ENCODE data around the gene ERBB2.

DNA sequence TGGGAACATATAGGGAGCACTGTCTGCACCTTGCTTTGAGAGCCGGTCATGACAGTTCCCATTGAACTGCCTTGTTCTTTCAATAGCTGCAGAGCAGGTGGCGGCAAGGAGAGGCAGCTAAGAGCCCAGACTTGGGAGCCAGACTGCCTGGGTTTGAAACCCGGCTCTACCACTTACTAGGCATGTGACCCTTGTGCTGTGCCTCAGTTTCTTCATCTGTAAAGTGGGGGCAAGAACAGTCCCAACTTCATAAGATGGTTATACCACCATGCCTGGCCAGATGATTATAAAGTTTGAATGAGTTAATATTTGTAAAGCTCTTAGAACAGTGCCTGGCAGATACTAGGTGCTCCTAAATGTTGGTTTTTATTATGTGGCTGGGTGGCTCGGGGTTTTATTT lies 14.4 kb downstream of the ERBB2 start:
- TF ChIP-seq, protein P1, sequence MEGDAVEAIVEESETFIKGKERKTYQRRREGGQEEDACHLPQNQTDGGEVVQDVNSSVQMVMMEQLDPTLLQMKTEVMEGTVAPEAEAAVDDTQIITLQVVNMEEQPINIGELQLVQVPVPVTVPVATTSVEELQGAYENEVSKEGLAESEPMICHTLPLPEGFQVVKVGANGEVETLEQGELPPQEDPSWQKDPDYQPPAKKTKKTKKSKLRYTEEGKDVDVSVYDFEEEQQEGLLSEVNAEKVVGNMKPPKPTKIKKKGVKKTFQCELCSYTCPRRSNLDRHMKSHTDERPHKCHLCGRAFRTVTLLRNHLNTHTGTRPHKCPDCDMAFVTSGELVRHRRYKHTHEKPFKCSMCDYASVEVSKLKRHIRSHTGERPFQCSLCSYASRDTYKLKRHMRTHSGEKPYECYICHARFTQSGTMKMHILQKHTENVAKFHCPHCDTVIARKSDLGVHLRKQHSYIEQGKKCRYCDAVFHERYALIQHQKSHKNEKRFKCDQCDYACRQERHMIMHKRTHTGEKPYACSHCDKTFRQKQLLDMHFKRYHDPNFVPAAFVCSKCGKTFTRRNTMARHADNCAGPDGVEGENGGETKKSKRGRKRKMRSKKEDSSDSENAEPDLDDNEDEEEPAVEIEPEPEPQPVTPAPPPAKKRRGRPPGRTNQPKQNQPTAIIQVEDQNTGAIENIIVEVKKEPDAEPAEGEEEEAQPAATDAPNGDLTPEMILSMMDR (conservative IDR thresholded peaks at IDR 0.05), result no peak
- TF ChIP-seq ZFX (IDR thresholded peaks at IDR 0.05), result no peak
